NCI-H82 treated with DMSO at 0.1 percent for 48 hours (cell line): ENCODE data around the gene SCGB1C2.
A peak's percentile ranks its signal among the peaks of the same experiment; 100 is the strongest.
"Not testable (repeated sequence)": the region's sequence is repeated elsewhere in the genome, so short reads cannot be mapped to it uniquely, and the experiment has no call there.

ENCODE experiments used
- DNase-seq: peaks from one replicate; lab custom pipeline; 2025; ENCODE audit not compliant: unreplicated experiment; lab: John Stamatoyannopoulos, UW

SCGB1C2 gene

DNA sequence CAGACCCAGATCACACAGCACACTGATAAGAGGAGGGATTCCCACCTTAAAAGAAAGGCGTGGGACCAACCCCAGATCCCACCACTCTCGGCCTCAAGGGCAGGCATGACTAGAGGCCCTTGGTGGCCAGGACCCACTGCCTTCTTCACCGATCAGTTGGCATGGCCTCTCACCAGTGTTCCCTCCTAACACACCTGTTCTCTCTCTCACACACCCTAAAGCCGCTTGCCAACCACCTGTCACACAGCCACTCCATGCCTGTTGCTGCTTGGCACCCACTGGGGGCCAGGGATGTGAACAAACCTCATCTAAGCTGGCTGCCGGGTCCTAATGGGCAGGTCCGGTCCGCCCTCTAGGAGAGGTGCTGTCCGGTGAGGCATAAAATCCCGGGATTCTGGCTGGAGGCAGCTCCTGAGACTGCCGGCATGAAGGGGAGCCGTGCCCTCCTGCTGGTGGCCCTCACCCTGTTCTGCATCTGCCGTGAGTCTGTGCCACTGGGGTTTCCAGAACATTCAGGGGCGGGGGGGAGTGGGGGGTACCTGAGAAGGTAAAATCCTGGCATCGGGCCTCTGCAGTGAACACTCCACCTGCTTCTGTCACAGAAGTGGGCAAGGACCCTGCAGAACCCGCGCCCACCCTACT is at the start of gene SCGB1C2:
Gene SCGB1C2, plus strand, starts transcription at position 404 of the 642 bp plus-strand sequence. Its CDS starts 22 bp downstream, at position 426.
- not testable (repeated sequence) for DNase-seq

DNA sequence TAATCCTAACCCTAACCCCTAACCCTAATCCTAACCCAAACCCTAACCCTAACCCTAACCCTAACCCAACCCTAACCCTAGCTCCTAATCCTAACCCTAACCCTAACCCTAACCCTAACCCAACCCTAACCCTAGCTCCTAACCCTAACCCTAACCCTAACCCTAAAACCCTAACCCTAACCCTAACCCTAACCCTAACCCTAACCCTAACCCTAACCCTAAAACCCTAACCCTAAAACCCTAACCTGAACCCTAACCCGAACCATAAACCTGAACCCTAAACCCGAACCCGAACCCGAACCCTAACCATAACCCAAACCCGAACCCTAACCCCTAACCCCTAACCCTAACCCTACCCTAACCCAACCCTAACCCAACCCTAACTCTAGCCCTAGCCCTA is 24.3 kb upstream of the SCGB1C2 start:
- not testable (repeated sequence) for DNase-seq

DNA sequence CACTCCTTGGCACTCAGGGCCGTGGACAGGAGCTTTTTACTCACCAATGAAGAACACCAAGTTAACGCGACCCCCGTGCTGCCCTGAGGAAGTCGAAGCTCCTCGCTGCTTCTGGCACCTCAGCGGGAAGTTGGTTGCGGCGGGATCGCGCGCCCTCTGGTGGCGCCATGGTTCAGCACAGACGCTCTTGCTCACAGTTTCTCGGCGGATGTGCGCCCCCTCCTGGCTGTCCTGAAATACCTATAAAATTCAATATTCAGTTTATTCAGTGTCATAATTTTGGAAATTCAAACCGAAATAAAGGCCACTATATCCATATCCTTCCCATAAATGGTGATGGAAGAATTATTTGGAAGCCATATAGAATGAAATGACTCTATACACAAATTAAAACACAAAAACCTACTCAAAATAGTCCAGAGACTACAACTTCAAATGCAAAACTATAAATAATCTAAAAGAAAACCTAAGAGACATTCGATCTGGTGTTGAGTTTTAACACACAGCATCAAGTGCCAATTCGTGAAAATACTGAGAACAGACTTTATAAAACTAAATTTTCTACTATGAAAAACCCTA is 18.9 kb upstream of the SCGB1C2 start:
- not testable (repeated sequence) for DNase-seq

DNA sequence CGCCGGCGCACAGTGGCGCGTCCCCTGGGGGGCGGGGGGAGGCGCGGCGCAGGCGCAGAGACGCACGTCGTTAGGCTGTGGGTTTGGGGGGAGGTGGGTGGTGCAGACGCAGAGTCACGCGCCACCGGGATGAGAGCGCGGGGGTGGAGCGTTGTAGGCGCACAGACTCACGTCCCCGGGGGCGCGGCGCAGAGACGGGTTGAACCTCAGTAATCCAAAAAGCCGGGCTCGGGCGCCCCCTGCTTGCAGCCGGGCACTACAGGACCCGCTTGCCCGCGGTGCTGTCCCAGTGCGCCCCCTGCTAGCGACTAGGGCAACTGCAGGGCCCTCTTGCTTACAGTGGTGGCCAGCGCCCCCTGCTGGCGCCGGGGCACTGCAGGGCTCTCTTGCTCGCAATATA is 3.4 kb upstream of the SCGB1C2 start:
- DNase-seq = not testable (repeated sequence)

DNA sequence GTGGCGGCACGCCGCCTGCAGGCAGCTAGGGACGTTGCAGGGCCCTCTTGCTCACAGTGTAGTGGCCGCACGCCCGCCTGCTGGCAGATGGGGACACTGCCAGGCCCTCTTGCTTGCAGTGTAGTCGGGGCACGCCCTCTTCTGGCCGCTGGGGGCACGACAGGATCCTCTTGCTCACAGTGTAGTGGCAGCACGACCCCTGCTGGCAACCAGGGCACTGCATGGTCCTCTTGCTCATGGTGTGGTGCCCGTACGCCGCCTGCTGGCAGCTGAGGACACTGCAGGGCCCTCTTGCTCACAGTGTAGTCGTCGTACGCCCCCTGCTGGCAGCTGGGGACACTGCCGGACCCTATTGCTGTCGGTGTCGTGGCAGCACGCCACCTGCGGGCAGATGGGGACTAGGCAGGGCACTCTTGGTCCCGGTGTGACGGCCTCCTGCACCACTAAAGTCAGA is 3.0 kb upstream of the SCGB1C2 start:
- DNase-seq = not testable (repeated sequence)

DNA sequence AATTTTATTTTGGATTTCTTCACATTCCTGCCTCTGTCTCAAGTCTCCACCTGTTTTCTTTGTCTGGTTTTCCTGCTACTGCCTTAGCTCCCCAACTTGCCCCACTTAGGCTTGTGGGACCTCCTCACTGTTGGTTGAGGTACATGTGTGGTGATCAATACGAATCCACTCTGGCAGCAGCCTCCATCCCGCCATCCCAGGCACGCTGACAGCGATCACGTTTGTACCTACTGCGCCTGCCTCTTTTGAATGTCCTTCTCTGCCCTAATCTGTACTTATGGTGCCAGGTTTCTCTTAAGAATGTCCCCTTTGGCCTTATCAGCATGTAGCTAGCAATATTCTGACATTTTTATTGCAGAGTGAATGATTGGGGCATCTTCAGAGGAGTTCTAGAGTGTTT is 2.3 kb upstream of the SCGB1C2 start:
- not testable (repeated sequence) for DNase-seq

DNA sequence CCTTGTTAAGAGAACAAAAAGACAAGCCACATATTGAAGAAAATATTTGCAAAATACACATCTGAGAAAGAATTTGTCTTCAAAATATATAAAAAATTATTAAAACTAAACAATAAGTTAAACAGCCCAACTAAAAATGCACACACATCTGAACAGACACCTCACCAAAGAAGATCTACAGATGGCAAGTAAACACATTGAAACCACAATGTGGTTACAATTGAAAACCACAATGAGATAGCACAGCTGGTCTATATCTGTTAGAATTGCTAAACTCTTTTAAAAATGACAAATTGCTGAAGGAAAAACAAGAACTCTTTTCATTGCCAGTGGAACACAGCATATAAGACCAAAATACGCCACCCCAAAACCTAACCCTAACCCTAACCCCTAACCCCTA is 1.5 kb upstream of the SCGB1C2 start:
- DNase-seq = not testable (repeated sequence)

DNA sequence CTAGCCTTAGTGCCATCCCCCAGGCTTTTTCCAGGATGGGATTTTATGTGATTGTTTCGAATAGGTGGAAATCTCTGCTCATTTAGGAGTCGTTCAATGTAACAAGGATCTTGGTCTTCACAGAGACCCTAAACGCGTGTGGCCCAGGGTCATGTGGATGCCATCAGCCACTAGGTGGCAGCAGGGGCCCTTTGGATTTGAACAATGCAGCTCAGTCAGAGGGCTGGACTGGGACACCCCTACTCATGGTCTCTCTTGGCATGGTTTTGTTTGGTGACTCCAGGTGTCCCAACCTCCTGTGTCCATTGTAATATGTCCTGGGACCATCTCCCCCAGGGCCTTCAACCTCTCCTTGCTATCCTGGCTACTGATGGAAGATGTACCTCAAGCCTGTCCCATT is 838 bp upstream of the SCGB1C2 start:
- not testable (repeated sequence) for DNase-seq

DNA sequence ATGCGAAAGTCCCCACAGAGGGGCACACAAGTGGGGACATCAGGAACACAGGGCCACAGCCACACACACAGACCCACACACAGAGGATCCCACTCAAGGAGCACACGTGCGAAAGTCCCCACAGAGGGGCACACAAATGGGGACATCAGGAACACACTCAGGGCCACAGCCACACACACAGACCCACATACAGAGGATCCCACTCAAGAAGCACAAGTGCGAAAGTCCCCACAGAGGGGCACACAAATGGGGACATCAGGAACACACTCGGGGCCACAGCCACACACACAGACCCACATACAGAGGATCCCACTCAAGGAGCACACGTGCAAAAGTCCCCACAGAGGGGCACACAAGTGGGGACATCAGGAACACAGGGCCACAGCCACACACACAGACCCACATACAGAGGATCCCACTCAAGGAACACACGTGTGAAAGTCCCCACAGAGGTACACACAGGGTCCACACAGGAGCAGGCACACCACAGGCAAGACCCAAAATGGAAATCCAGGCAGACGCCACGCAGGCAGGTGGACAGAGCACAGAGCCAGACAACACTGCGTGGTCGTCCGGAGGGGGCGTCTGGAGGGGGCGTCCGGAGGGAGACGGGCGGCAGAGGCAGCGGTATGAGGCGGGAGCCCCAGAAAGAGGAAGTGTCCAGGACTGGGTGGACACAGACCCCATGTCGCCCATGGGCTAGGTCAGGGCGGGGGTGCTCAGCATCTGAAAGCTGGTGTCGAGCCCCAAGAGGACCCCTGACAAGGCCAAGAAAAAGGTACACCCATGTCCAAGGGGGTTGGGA is 2.2 kb downstream of the SCGB1C2 start:
- not testable (repeated sequence) for DNase-seq

DNA sequence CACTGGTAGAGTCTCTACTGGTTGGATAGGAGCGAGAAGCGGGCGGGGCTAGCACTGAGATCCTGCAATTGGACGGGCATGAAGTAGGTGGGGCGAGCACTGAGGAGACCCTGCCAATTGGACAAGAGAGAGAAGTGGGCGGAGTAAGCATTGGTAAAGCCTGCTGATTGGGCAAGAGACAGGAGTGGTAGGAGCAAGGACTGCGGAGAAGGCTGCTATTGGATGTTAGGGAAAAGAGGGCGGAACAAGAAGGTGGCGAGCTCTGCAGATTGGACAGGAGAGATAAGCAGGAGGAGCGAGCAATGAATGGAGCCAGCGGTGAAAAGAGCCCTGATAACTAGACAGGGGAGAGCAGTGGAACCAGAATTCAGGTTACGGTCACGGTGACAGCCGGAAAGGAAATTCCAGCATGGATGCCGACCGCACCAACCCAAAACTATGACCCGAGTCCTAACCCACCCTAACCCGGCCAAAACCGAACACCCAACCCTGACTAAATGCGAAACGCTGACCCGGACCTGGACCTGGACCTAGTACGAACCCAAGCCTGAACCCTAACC is 4.8 kb downstream of the SCGB1C2 start:
- peak; percentile 96 for DNase-seq

DNA sequence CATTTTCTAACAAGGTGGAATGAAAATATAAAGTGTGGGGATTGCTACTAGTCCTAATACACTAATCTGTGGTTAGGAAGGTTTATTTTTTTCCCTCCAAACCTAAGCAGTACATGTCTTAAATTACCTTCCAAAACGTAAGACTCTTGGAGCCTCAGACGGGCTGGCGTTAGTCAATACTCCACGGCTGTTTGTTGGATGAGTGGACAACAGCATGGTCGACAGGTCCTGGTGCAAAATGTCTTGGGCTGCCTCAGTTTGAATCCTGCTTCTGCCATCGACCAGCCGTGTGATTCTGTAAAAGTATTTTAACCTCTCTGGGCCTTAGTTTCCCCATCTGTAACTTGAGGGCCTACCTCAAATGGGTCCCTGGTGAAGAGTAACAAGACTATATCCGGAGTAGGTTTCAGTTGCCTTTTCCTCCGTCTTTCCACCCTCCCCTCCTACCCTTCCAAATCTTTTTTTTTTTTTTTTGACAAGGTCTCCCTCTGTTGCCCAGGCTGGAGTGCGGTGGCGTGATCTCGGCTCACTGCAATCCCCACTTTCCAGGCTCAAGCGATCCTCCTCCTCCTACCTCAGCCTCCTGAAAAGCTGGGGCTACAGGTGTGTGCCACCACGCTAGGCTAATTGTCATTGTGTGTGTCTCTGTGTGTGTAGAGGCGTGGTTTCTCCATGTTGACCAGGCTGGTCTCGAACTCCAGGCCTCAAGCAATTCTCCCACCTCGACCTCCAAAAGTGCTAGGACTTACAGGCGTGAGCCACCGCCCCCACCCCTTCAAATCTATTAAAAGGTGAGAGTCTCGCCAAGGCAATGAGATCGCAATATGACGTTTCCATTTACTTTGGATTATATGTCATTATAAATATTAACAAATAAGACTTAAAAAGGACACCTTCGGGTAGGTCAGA is 5.8 kb downstream of the SCGB1C2 start:
- no peak for DNase-seq

DNA sequence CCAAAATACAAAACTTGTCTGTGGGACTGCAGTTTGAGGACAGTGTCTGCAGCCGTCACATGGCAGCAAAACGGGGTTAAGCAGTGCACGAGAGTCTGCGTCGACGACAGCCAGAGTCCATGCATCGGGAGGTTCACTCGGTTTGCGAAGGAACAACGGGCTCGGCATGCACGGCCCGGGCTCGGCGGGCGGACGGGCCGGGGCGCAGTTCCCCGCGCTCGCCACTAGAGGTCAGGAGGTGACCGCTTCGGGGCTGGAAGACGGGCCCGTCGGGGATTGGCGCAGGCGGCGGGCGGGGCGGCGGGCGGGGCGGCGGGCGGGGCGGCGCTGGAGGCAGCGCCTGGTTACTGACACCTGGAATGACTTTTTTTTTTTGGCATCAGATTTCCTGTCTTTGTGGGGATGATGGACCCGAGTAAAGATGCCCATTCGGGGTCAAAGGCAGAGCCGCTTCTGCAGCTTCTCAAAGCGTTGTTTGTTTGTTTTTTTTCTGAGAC is 6.5 kb downstream of the SCGB1C2 start:
- DNase-seq = peak; percentile 53

DNA sequence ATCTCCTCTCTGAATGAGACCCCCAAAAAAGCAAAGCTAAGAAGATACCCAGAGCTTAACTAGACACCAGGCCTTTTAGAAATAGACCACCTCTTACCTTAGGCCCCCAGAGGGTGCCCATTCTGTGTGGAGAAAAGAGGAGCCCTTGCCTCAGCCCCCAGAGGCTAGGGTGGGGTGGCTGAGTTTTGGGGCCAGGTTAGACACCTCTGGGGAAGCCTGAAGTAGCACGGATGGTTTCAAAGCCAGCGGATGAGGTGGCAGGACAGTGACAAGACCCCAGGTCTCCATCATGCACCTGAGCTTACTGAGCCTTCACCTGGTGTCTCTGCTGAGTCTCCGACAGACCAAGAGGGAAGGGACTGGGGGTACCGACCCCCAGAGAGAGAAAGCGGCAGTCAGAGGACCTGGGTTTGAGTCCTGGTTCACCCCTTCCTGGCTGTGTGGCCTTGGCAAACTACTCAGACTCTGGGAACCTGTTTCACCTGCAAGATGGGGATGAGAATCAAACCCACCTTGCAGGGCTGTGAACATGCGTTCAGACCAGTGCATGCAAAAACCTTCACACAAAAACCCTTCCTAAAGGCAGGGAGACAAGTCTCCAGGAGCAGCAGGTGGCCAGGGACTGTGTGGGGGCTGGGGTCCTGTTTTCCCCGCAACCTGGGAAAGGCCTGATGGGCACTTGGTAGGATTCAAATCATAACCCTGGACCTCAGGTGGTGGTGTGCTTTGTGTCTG is 7.7 kb downstream of the SCGB1C2 start:
- no peak for DNase-seq

DNA sequence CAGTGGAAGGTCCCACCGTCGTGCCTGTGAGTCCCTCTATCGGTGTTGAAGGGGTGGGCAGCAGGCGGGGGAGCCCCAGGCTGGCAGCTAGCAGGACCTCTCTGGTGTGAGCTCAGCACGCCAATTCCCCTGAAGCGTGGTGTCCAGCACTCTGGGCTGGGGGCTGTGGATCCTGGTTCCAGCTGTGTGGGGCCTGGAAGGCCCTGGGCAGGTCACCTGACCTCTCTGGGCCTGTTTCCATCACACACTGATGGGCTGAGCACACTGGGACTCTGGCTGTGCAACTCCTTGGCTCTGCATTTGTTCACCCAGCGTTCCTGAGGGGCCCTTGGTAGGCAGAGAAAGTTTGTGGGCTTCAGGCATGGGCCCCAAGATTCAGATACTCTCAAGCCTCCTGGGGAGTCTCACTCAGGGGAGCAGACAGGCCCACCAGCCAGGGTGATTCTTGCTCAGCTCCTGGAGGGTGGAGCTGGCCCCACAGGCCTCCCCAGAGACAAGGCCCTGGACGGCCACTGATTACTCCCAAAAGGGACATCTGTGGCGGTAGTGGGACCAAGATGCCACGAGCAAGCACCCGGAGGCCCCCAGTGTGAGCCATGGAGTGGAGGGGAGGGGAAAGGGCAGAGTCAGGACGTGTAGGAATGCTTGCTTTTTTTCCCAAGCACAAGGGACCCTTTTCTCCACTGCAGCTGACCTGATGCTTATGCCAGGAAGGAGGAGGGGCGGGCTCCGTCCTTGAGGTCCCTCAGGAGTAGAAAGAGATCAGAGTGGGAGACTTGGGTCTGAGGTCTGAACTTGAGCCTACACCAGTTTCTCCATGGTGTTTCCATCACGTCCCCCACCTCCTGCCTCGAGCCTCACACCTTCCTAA is 8.5 kb downstream of the SCGB1C2 start:
- no peak for DNase-seq

DNA sequence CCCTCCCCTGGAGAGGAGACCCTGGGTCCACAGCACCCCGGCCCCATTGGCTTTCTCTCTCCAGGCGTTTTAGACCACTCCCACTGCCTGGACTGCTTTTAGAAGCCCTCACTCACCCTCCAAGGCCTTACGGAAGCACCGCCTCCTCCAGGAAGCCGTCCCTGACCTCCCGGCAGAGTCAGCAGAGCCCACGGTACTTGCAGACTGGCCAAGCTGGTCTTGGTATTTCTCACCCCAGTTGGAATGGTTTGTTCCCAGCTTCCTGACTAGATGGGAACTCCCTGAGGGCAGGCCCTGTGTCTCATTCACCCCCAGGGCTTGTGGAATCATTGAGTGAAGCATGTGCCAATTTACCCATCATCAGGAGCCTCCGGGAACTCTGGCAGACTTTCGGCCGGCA is 9.2 kb downstream of the SCGB1C2 start:
- DNase-seq = no peak

DNA sequence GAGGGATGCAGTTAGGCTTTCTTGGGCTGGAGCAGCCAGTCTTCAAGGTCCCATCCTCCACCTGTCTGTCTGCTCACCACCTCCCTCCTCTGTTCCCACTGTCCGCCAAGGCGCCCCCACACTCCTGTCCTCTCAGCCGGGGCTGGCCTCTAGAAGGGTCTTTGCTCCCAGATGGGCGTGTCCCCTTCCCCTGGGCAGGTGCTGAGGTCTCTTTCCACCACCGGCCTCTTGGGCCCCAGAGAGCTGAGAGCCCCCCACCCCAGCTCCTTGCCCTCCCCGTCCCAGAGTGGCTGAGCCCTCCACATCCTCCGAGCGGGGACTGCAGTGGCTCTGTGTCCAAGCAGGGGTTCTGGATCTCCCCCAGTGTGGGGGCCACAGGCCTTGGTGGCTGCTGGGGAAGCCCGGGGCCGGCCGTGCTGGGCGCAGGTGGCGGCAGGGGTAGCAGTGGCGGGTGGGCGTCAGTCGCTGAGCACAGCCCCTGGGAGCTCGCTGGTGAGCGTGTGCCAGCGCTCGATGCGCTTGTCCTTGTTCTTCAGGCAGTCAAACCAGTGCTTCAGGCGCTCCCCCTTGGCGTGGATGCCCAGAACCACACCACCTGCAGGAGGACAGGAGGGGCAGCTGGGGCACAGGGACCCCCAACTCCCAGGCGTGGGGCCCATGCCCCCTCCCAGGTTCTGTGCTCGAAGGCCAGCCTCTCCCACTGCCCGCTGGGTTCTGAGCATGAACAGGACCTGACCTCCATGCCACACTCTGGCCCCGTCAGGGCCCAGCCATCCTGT is 9.8 kb downstream of the SCGB1C2 start:
- DNase-seq = no peak

DNA sequence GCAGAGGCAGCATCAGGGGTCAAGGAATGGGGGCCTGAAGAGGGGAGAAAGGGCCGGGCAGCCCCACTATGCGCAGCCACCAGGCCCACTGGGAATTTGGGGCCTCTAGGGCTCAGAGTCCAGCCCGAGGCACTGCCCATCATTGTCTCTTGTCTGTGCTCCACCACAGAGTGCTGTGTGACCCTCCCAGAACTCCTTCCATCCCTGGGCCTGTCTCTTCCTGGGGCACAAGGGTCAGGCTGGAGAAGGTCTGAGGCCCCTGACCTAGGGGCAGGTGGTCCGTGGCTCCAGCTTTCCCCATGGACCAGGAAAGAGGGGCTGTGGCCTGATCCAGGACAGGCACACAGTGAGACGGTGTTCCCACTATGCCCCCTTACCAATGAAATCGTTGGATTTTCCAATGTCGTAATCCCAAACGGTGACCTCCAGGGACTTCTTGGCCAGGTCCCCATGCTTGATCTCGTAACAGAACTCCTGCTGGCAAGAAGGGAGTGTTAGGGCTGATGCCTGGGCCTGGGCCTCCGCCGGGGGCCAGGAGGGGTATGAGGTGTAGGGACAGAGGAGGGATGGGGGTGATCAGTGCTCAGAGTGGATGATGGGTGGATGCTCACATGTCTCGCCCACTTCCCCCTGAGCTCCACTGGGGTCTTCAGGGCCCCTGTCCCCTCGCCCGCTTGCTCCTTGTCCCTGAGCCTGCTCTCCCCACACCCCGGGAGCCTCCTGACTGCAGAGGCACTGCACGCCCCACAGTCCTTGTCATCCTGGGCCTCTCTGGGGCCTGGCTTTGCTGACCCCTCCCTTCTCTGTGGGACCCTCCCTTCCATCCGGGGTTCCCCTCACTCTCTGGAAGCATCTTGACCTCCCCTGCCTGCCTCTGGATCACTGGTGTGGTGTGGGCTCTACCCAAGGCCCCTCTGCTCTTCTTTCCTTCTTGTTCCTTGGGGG is 10.7 kb downstream of the SCGB1C2 start:
- DNase-seq = no peak
